ENCODE data around the gene RUNX2. TPM values are rescaled to one million over a fixed set of nuclear protein-coding genes. Genes with fewer than 3 reads are reported as not detected.

RUNX2 gene
- total and polyA plus RNA-seq, 2 of the 8 experiments (the other 6 are each of a cell fraction or from before 2014, with no cell fraction given): 0.26 to 1.2 TPM

GRCh38 chr6:45610832-45611231, 282.7 kb downstream of the RUNX2 start (continued):
- no peak for TF ChIP-seq PHF8 (conservative IDR thresholded peaks at IDR 0.05; ENCODE audit: low read depth, low read length)
- TF ChIP-seq NRF1 (IDR thresholded peaks at IDR 0.05; ENCODE audit: low read depth, low read length): no peak
- no peak for TF ChIP-seq SAP30 (IDR thresholded peaks at IDR 0.05; ENCODE audit: insufficient read depth, insufficient replicate concordance, low read length)

Data from H1 (cell line).